Neural crest cell (in vitro differentiated cells): ENCODE data around the gene DPM2. TPM values are rescaled to one million over a fixed set of nuclear protein-coding genes. Genes with fewer than 3 reads are reported as not detected.

Source experiments
- DNase-seq: peaks from one replicate; pipeline ENCODE4 v3.0.0; 2021; ENCODE audit warnings: low read depth, mixed read lengths, low spot score
- H3K27ac Mint-ChIP-seq: one replicate; pipeline ENCODE4 v1.8.0; 2021; ENCODE audit warnings: mild to moderate bottlenecking, mixed read lengths; ENCODE audit not compliant: unreplicated experiment
- H3K27me3 Mint-ChIP-seq: 2 replicates; pipeline ENCODE4 v1.8.0; 2021; ENCODE audit warnings: low read depth, mild to moderate bottlenecking, mixed read lengths
- H3K36me3 Mint-ChIP-seq: 2 replicates; pipeline ENCODE4 v1.8.0; 2021; ENCODE audit warnings: low read depth, mild to moderate bottlenecking, mixed read lengths
- H3K4me1 Mint-ChIP-seq: 2 replicates; pipeline ENCODE4 v1.8.0; 2021; ENCODE audit warnings: mixed read lengths
- H3K4me3 Mint-ChIP-seq: one replicate; pipeline ENCODE4 v1.8.0; 2021; ENCODE audit warnings: mild to moderate bottlenecking, mixed read lengths
- H3K9me3 Mint-ChIP-seq: 2 replicates; pipeline ENCODE4 v1.8.0; 2021; ENCODE audit warnings: mixed read lengths
- CTCF ChIP-seq: fragments of 200-600 bp; sonication (generic); conservative IDR thresholded peaks from 2 replicates; pipeline ENCODE4 v1.5.0; 2021; ENCODE audit warnings: antibody characterized with exemption, mild to moderate bottlenecking
- total RNA-seq: library from RNA; stranded (reverse); gene quantifications from 2 replicates; pipeline ENCODE4 v1.2.1, GENCODE V29; 2021

DPM2 gene
- total RNA-seq, 1 donor from 2014 or later: 52.2 TPM

GRCh38 chr9:127981559-127982121, 44.0 kb upstream of the DPM2 start:
- Mint-ChIP-seq H3K9me3 (no peaks in the 10 kb centered on the region), H3K27ac (peak overlapping the region; percentile 100), H3K4me1 (peaks cover 41% of the 10 kb centered on the region), H3K27me3 (no peaks in the 10 kb centered on the region), H3K4me3 (peak overlapping the region; percentile 90), H3K36me3 (no peaks in the 10 kb centered on the region)
- DNase-seq: no peak
- TF ChIP-seq CTCF: no peak

GRCh38 chr9:127980706-127981558, 43.3 kb upstream of the DPM2 start, which contains the start of gene EEIG1:
EEIG1 (minus strand) TSS chr9:127980989; CDS start chr9:127980137, 852 bp downstream.
- Mint-ChIP-seq H3K4me3 (peak within 1 kb of the TSS; percentile 97), H3K36me3 (no peaks in the 10 kb centered on the region), H3K9me3 (no peaks in the 10 kb centered on the region), H3K27ac (peak within 1 kb of the TSS; percentile 100), H3K27me3 (no peaks in the 10 kb centered on the region), H3K4me1 (peaks cover 46% of the 10 kb centered on the region)
- no peak for TF ChIP-seq CTCF
- DNase-seq: peak; percentile 97

GRCh38 chr9:127980060-127980705, 42.5 kb upstream of the DPM2 start:
- TF ChIP-seq CTCF: no peak
- DNase-seq: peak; percentile 29
- Mint-ChIP-seq H3K27me3 (no peaks in the 10 kb centered on the region), H3K9me3 (no peaks in the 10 kb centered on the region), H3K27ac (peak overlapping the region; percentile 62), H3K36me3 (no peaks in the 10 kb centered on the region), H3K4me3 (peak overlapping the region; percentile 97), H3K4me1 (peaks cover 52% of the 10 kb centered on the region)

GRCh38 chr9:127979333-127980059, 41.8 kb upstream of the DPM2 start:
- peak overlapping the region; percentile 97 for H3K4me3 Mint-ChIP-seq
- TF ChIP-seq CTCF: no peak
- H3K4me1 Mint-ChIP-seq: peaks cover 56% of the 10 kb centered on the region
- H3K9me3 Mint-ChIP-seq: no peaks in the 10 kb centered on the region
- H3K36me3 Mint-ChIP-seq: no peaks in the 10 kb centered on the region
- peak; percentile 18 for DNase-seq
- peak overlapping the region; percentile 62 for H3K27ac Mint-ChIP-seq
- H3K27me3 Mint-ChIP-seq: no peaks in the 10 kb centered on the region

GRCh38 chr9:127979015-127979332, 41.3 kb upstream of the DPM2 start:
- no peak for DNase-seq
- no peak overlapping the region for H3K27ac Mint-ChIP-seq
- no peaks in the 10 kb centered on the region for H3K36me3 Mint-ChIP-seq
- peak overlapping the region; percentile 97 for H3K4me3 Mint-ChIP-seq
- H3K4me1 Mint-ChIP-seq: peaks cover 61% of the 10 kb centered on the region
- H3K27me3 Mint-ChIP-seq: no peaks in the 10 kb centered on the region
- TF ChIP-seq CTCF: no peak
- no peaks in the 10 kb centered on the region for H3K9me3 Mint-ChIP-seq
